GM06990 (cell line): ENCODE measurements around the gene PCDHGB7.
A peak's percentile ranks its signal among the peaks of the same experiment; 100 is the strongest.
"Not testable (repeated sequence)": the region's sequence is repeated elsewhere in the genome, so short reads cannot be mapped to it uniquely, and the experiment has no call there.

ENCODE experiments used
- DNase-seq: peaks from one replicate; pipeline ENCODE4 v3.0.0-alpha.2; 2011; ENCODE audit not compliant: insufficient read length; ENCODE audit errors: extremely low read depth
- H3K27me3 ChIP-seq: replicated peaks from 2 replicates; pipeline ENCODE4 v1.6.0; 2011; ENCODE audit warnings: low read length; ENCODE audit not compliant: control insufficient read depth, insufficient read depth
- H3K36me3 ChIP-seq: 2 replicates; pipeline ENCODE4 v1.5.1; 2011; ENCODE audit warnings: low read length; ENCODE audit not compliant: control insufficient read depth, insufficient read depth
- H3K4me3 ChIP-seq: replicated peaks from 2 replicates; pipeline ENCODE4 v1.5.1; 2011; ENCODE audit warnings: low read depth, mild to moderate bottlenecking, control low read depth, low read length
- TF ChIP-seq, protein P1 (sequence below): IDR thresholded peaks from 2 replicates; pipeline ENCODE4 v1.5.1; 2011; ENCODE audit warnings: low read length, control low read depth, mild to moderate bottlenecking, inconsistent platforms; ENCODE audit not compliant: insufficient read depth, poor library complexity, severe bottlenecking

Gene PCDHGB7

GRCh38 chr5:141409598-141410306 lies 7.7 kb upstream of the PCDHGB7 start:
- TF ChIP-seq, protein P1, sequence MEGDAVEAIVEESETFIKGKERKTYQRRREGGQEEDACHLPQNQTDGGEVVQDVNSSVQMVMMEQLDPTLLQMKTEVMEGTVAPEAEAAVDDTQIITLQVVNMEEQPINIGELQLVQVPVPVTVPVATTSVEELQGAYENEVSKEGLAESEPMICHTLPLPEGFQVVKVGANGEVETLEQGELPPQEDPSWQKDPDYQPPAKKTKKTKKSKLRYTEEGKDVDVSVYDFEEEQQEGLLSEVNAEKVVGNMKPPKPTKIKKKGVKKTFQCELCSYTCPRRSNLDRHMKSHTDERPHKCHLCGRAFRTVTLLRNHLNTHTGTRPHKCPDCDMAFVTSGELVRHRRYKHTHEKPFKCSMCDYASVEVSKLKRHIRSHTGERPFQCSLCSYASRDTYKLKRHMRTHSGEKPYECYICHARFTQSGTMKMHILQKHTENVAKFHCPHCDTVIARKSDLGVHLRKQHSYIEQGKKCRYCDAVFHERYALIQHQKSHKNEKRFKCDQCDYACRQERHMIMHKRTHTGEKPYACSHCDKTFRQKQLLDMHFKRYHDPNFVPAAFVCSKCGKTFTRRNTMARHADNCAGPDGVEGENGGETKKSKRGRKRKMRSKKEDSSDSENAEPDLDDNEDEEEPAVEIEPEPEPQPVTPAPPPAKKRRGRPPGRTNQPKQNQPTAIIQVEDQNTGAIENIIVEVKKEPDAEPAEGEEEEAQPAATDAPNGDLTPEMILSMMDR = no peak
- no peak for DNase-seq
- Histone ChIP-seq H3K36me3 (no peaks in the 10 kb centered on the region), H3K27me3 (no peaks in the 10 kb centered on the region), H3K4me3 (no peak overlapping the region)

DNA sequence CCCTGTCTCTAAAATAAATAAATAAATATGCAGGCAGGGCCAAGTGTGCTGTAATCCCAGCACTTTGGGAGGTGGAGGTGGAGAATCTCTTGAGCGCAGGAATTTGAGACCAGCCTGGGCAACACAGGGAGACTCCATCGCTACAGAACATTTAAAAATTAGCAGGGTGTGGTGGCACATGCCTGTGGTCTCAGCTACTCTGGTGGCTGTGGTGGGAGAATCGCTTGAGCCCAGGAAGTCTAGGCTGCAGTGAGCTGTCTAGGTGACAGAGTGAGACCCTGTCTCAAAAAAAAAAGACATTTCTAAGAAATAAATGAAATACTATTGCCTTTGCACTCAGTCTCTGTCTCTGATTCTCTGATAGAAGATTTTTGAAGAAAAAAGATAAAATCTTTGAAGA lies 5.9 kb upstream of the PCDHGB7 start:
- Histone ChIP-seq H3K27me3 (no peaks in the 10 kb centered on the region), H3K36me3 (no peaks in the 10 kb centered on the region), H3K4me3 (no peak overlapping the region)
- no peak for DNase-seq
- TF ChIP-seq, protein P1 = no peak

DNA sequence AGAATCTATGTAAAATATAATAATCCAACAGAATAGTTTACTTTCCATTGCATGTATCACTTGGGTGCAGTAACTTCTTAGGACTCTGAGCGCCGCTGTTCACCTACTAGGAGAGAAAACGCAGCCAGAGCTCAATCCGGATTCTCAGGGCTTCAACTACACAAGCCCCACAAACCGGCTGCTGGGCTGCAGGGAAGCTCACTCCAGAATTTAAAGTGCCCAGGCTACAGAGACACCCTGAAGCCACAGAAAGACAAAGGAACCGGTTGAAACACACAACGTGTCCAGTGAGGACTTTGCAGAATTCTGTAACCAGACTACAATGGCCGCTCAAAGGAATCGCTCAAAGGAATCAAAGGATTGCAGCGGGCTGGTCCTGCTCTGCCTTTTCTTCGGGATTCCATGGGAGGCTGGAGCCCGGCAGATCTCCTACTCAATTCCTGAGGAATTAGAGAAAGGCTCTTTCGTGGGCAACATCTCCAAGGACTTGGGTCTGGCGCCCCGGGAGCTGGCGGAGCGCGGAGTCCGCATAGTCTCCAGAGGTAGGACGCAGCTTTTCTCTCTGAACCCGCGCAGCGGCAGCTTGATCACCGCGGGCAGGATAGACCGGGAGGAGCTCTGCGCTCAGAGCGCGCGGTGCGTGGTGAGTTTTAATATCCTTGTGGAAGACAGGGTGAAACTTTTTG lies 4.5 kb upstream of the PCDHGB7 start, which contains the start of gene PCDHGA10:
Gene PCDHGA10 (plus strand): TSS at position 134 of the 686 bp plus-strand sequence. CDS start 189 bp downstream, at position 323.
- H3K27me3 ChIP-seq = no peaks in the 10 kb centered on the region
- TF ChIP-seq, protein P1 = peak; percentile 79
- peak within 1 kb of the TSS; percentile 62 for H3K4me3 ChIP-seq
- DNase-seq = no peak
- H3K36me3 ChIP-seq = no peaks in the 10 kb centered on the region

GRCh38 chr5:141413540-141414069 lies 3.9 kb upstream of the PCDHGB7 start:
- TF ChIP-seq, protein P1 = no peak
- no peak for DNase-seq
- Histone ChIP-seq H3K27me3 (no peaks in the 10 kb centered on the region), H3K4me3 (peak overlapping the region; percentile 62), H3K36me3 (no peaks in the 10 kb centered on the region)

- H3K27me3 ChIP-seq, DNase-seq, H3K36me3 ChIP-seq: not testable (repeated sequence)
- H3K4me3 ChIP-seq = peak overlapping the region; percentile 39; the same call in 1 of the 2 replicates
These were observed 2.8 kb upstream of the PCDHGB7 start for GRCh38 chr5:141414548-141415274.

DNA sequence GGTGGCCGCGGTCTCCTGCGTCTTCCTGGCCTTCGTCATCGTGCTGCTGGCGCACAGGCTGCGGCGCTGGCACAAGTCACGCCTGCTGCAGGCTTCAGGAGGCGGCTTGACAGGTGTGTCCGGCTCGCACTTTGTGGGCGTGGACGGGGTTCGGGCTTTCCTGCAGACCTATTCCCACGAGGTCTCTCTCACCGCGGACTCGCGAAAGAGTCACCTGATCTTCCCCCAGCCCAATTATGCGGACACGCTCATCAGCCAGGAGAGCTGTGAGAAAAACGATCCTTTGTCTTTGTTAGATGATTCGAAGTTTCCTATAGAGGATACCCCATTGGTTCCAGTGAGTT lies 2.2 kb upstream of the PCDHGB7 start:
- not testable (repeated sequence) for H3K36me3 ChIP-seq, H3K27me3 ChIP-seq, DNase-seq
- peak overlapping the region; percentile 39 for H3K4me3 ChIP-seq
